ENCODE measurements around the gene PALLD. TPM values are rescaled to one million over a fixed set of nuclear protein-coding genes. Genes with fewer than 3 reads are reported as not detected.
A peak's percentile ranks its signal among the peaks of the same experiment; 100 is the strongest.

Gene PALLD
- total RNA-seq, 1 donor from 2014 or later = 85.7 TPM

- Histone ChIP-seq H3K4me1 (peaks cover 29% of the 10 kb centered on the region), H3F3A (ENCODE audit: low read depth) (peaks cover 23% of the 10 kb centered on the region), H3K36me3 (no peaks in the 10 kb centered on the region), H2AFZ (replicated peaks) (no peak overlapping the region), H3K4me3 (no peak overlapping the region), H3K79me2 (ENCODE audit: low read depth) (no peaks in the 10 kb centered on the region), H3K9me3 (ENCODE audit: low read depth) (no peaks in the 10 kb centered on the region), H3K27me3 (no peaks in the 10 kb centered on the region), H3K9ac (no peak overlapping the region), H3K27ac (no peak overlapping the region), H3K4me2 (no peak overlapping the region), H4K20me1 (ENCODE audit: low read depth) (no peaks in the 10 kb centered on the region)
- no peaks in the 10 kb centered on the region for H3K27me3 Mint-ChIP-seq (ENCODE audit: insufficient read depth, low read depth)
- no peak for DNase-seq (ENCODE audit: low spot score)
- H3K4me3 Mint-ChIP-seq = no peak overlapping the region
- TF ChIP-seq EZH2phosphoT487 (IDR thresholded peaks at IDR 0.05) (no peak), EZH2 (IDR thresholded peaks at IDR 0.05) (no peak)
- TF ChIP-seq, protein P1, sequence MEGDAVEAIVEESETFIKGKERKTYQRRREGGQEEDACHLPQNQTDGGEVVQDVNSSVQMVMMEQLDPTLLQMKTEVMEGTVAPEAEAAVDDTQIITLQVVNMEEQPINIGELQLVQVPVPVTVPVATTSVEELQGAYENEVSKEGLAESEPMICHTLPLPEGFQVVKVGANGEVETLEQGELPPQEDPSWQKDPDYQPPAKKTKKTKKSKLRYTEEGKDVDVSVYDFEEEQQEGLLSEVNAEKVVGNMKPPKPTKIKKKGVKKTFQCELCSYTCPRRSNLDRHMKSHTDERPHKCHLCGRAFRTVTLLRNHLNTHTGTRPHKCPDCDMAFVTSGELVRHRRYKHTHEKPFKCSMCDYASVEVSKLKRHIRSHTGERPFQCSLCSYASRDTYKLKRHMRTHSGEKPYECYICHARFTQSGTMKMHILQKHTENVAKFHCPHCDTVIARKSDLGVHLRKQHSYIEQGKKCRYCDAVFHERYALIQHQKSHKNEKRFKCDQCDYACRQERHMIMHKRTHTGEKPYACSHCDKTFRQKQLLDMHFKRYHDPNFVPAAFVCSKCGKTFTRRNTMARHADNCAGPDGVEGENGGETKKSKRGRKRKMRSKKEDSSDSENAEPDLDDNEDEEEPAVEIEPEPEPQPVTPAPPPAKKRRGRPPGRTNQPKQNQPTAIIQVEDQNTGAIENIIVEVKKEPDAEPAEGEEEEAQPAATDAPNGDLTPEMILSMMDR (IDR thresholded peaks at IDR 0.05) = no peak
- peaks cover 22% of the 10 kb centered on the region for H3K4me1 Mint-ChIP-seq
- H3K9me3 Mint-ChIP-seq = peaks cover 2% of the 10 kb centered on the region
- peaks cover 33% of the 10 kb centered on the region for H3K36me3 Mint-ChIP-seq
- no peak overlapping the region for H3K27ac Mint-ChIP-seq
Observed at GRCh38 chr4:168732714-168733113, 235.9 kb downstream of the PALLD start.

DNA sequence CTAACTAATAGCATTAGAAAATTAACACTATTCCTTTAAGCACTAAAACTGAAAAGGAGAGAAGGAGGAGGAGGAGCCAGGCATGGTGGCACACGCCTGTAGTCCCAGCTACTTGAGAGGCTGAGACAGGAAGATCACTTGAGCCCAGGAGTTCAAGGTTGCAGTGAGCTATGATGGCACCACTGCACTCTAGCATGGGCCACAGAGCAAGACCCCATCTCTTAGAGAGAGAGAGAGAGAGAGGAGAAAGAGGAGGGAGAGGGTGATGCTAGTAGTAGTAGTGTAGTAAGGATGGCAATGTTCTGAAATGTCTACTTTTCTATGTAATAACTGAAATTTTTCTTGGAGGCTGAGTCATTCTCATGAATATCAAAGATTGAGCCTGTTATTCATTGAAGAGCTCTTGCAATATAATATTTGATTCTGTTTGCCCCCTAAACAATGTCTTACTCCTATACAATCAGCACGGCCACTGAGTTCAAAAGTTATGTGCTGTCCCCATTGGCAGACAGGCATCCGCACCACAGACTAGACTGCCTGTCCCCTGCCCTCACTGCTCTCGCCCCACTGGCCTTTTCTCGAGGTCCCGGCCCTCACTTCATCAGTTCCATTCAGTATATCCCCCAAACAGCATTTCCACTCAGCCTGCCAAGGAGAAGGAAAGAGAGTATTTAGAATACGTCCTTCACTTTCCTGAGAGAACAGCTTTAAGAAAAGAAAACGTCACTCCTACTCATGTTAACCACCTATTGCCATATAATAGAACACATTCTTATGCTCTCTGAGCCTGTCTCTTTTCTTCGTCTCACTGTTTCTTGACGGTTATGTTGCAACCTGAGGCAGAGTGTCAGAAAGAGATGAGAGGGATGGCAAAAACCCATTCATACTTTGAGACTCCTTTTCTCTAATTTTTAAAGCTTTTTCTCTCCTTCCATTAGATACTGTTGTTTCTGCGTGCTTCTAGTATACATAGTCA lies 238.1 kb downstream of the PALLD start:
- Histone ChIP-seq H3K79me2 (ENCODE audit: low read depth) (no peaks in the 10 kb centered on the region), H2AFZ (replicated peaks) (no peak overlapping the region), H3K36me3 (no peaks in the 10 kb centered on the region), H3K4me1 (peaks cover 30% of the 10 kb centered on the region), H3K4me3 (no peak overlapping the region), H3K27ac (no peak overlapping the region), H3K27me3 (no peaks in the 10 kb centered on the region), H3K4me2 (peak overlapping the region; percentile 33), H3K9ac (no peak overlapping the region), H3K9me3 (ENCODE audit: low read depth) (no peaks in the 10 kb centered on the region), H3F3A (ENCODE audit: low read depth) (peaks cover 23% of the 10 kb centered on the region), H4K20me1 (ENCODE audit: low read depth) (no peaks in the 10 kb centered on the region)
- Mint-ChIP-seq H3K4me3 (no peak overlapping the region), H3K36me3 (peaks cover 22% of the 10 kb centered on the region), H3K4me1 (peaks cover 22% of the 10 kb centered on the region), H3K27me3 (ENCODE audit: insufficient read depth, low read depth) (no peaks in the 10 kb centered on the region), H3K9me3 (no peaks in the 10 kb centered on the region), H3K27ac (peak overlapping the region; percentile 51)
- TF ChIP-seq EZH2phosphoT487 (IDR thresholded peaks at IDR 0.05) = no peak
- no peak for TF ChIP-seq EZH2 (IDR thresholded peaks at IDR 0.05)
- TF ChIP-seq, protein P1 (IDR thresholded peaks at IDR 0.05) = no peak
- DNase-seq (ENCODE audit: low spot score) = no peak

DNA sequence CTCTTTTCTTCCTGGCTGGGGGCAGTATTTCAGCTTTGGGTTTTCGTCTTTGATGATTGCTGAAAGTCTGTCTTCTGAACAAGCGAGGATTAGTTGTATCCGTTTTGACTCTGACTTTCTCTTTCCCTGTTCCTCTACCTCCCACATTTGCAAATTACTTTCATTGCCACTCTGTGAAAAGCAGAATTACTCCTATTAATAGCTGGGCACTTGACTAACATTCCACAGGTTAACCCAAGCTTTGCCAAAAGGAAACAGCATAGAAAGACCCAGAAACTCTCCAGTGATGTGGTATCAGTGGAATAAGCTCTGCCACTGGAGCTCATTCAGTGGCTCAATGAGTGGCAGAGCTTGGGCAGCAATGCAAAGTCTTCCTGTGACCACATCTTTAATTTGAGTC lies 238.9 kb downstream of the PALLD start:
- H3K9ac ChIP-seq = no peak overlapping the region
- peak overlapping the region; percentile 33 for H3K4me2 ChIP-seq
- no peaks in the 10 kb centered on the region for H4K20me1 ChIP-seq (ENCODE audit: low read depth)
- Mint-ChIP-seq H3K4me3 (no peak overlapping the region), H3K4me1 (peaks cover 22% of the 10 kb centered on the region), H3K36me3 (peaks cover 22% of the 10 kb centered on the region), H3K27ac (peak overlapping the region; percentile 1), H3K9me3 (no peaks in the 10 kb centered on the region), H3K27me3 (ENCODE audit: insufficient read depth, low read depth) (no peaks in the 10 kb centered on the region)
- H3K79me2 ChIP-seq (ENCODE audit: low read depth) = no peaks in the 10 kb centered on the region
- TF ChIP-seq EZH2phosphoT487 (IDR thresholded peaks at IDR 0.05) (no peak), EZH2 (IDR thresholded peaks at IDR 0.05) (no peak)
- TF ChIP-seq, protein P1 (IDR thresholded peaks at IDR 0.05) = no peak
- no peaks in the 10 kb centered on the region for H3K9me3 ChIP-seq (ENCODE audit: low read depth)
- H3K4me1 ChIP-seq = peaks cover 30% of the 10 kb centered on the region
- H3K27ac ChIP-seq = no peak overlapping the region
- H3K27me3 ChIP-seq = no peaks in the 10 kb centered on the region
- H3K36me3 ChIP-seq = no peaks in the 10 kb centered on the region
- no peak for DNase-seq (ENCODE audit: low spot score)
- H2AFZ ChIP-seq (replicated peaks) = no peak overlapping the region
- H3F3A ChIP-seq (ENCODE audit: low read depth) = peaks cover 23% of the 10 kb centered on the region
- H3K4me3 ChIP-seq = no peak overlapping the region
